ENCODE measurements around the gene SETD3.
A peak's percentile ranks its signal among the peaks of the same experiment; 100 is the strongest.

The SETD3 gene

GRCh38 chr14:99451234-99451633 lies 29.4 kb downstream of the SETD3 start:
- DNase-seq: no peak

GRCh38 chr14:99450266-99450665 lies 30.4 kb downstream of the SETD3 start:
- no peak for DNase-seq

GRCh38 chr14:99447739-99448138 lies 32.9 kb downstream of the SETD3 start:
- DNase-seq: no peak

- no peak for DNase-seq
Observed at GRCh38 chr14:99445931-99446330, 34.7 kb downstream of the SETD3 start.

- no peak for DNase-seq
Observed at GRCh38 chr14:99441918-99442317, 38.7 kb downstream of the SETD3 start.

GRCh38 chr14:99441157-99441870 lies 39.3 kb downstream of the SETD3 start:
- DNase-seq: no peak

GRCh38 chr14:99440278-99440677 lies 40.4 kb downstream of the SETD3 start:
- DNase-seq: no peak

GRCh38 chr14:99437706-99438105 lies 43.0 kb downstream of the SETD3 start:
- no peak for DNase-seq

GRCh38 chr14:99436247-99437180 lies 44.1 kb downstream of the SETD3 start:
- peak; percentile 26 for DNase-seq

GRCh38 chr14:99435327-99435726 lies 45.3 kb downstream of the SETD3 start:
- no peak for DNase-seq

- DNase-seq: no peak
Observed at GRCh38 chr14:99432485-99432884, 48.2 kb downstream of the SETD3 start.

GRCh38 chr14:99431986-99432385 lies 48.7 kb downstream of the SETD3 start:
- no peak for DNase-seq

GRCh38 chr14:99430491-99430890 lies 50.2 kb downstream of the SETD3 start:
- DNase-seq: peak; percentile 21

GRCh38 chr14:99427632-99428300 lies 52.9 kb downstream of the SETD3 start:
- no peak for DNase-seq

GRCh38 chr14:99426813-99427346 lies 53.8 kb downstream of the SETD3 start:
- DNase-seq: no peak

GRCh38 chr14:99426265-99426664 lies 54.4 kb downstream of the SETD3 start:
- no peak for DNase-seq

- DNase-seq: no peak
Observed at GRCh38 chr14:99425272-99425681, 55.4 kb downstream of the SETD3 start.

- no peak for DNase-seq
Observed at GRCh38 chr14:99424306-99424877, 56.3 kb downstream of the SETD3 start.

- DNase-seq: no peak
Observed at GRCh38 chr14:99423434-99423833, 57.2 kb downstream of the SETD3 start.

GRCh38 chr14:99422228-99423010 lies 58.2 kb downstream of the SETD3 start:
- no peak for DNase-seq

GRCh38 chr14:99420711-99421110 lies 59.9 kb downstream of the SETD3 start:
- DNase-seq: no peak

- DNase-seq: no peak
Observed at GRCh38 chr14:99419905-99420304, 60.8 kb downstream of the SETD3 start.
